ENCODE data around the gene CLCA1.

CLCA1 gene

GRCh38 chr1:86504137-86504479, 35.4 kb downstream of the CLCA1 start:
- DNase-seq (ENCODE audit: low spot score): no peak

- no peak for DNase-seq (ENCODE audit: low spot score)
Measured at GRCh38 chr1:86504895-86505563, 36.3 kb downstream of the CLCA1 start.

DNA sequence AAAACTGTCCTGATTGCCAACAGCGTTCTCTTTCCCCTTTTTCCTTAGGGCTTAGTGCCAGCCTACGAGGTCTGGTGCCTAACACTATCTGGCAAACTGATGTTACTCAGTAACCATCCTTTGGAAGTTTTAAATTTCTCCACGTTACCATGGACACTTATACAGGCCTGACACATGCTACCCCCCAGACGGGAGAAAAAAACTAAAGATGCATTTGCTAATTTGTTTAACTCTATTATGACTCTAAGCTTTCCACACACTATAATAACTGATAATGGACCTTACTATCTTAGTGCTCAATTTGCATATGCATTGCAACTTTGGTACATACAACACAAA, 36.8 kb downstream of the CLCA1 start:
- DNase-seq (ENCODE audit: low spot score): no peak

- DNase-seq (ENCODE audit: low spot score): peak; percentile 40
Measured at GRCh38 chr1:86507935-86508582, 39.3 kb downstream of the CLCA1 start.

DNA sequence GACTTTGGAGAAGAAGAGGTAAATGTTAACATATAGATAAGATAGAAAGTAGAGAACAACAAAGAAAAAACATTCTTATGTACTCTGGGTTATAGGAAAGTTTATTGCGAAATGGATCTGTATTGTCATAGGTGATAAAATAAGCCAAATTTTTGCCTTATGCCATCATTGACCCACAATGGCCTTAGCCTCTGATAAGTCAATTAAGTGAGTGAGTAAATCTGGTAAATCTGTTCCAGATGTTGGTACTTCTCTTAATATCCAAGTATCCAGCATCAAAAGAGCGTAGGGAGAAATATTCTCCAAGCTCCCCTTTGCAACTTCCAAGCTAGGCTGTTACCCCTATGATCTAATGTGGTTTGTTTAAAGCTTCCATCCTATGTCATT, 39.8 kb downstream of the CLCA1 start:
- no peak for DNase-seq (ENCODE audit: low spot score)

GRCh38 chr1:86515597-86515996, 46.9 kb downstream of the CLCA1 start:
- DNase-seq (ENCODE audit: low spot score): peak; percentile 47

DNA sequence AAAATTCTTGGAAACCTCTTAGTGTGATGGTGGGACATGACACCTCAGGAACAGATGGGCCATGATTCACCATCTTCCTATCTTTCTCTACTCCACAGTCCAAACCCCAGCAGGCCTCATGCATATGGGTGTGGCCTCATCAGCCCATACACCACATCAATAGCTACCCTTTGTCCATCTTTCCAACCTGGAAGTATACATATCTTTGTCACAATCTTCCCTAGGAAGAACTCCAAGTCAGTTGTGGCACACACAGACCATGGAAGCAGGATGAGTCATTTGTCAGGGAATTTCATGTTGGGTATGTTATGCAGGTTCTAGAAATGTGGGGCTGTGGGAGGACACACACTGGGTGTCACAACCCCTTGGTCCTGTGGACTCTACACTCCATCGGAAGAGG, 47.6 kb downstream of the CLCA1 start:
- DNase-seq (ENCODE audit: low spot score): no peak

DNA sequence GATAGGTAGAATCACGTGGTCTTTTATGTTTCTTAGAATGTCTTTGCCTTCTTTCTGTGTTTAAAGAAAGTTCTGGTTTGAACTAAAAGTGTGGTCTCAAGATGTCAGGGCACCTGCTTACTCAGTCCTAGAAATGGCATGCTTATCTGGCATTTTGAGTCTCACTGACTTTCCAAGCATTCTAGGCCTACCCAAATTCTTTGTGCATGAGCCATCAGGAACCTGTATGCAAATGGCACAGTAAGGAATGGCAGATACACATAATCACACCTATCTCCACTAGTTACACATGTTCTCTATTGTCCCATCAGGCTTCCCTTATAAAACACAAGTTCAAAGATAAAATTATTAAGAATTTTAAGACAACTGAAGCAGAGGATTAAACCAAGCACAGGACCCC, 48.6 kb downstream of the CLCA1 start:
- DNase-seq (ENCODE audit: low spot score): no peak

- DNase-seq (ENCODE audit: low spot score): no peak
Measured at GRCh38 chr1:86520789-86521521, 52.2 kb downstream of the CLCA1 start.

GRCh38 chr1:86521522-86521891, 52.8 kb downstream of the CLCA1 start:
- no peak for DNase-seq (ENCODE audit: low spot score)

GRCh38 chr1:86522240-86522639, 53.5 kb downstream of the CLCA1 start:
- no peak for DNase-seq (ENCODE audit: low spot score)

DNA sequence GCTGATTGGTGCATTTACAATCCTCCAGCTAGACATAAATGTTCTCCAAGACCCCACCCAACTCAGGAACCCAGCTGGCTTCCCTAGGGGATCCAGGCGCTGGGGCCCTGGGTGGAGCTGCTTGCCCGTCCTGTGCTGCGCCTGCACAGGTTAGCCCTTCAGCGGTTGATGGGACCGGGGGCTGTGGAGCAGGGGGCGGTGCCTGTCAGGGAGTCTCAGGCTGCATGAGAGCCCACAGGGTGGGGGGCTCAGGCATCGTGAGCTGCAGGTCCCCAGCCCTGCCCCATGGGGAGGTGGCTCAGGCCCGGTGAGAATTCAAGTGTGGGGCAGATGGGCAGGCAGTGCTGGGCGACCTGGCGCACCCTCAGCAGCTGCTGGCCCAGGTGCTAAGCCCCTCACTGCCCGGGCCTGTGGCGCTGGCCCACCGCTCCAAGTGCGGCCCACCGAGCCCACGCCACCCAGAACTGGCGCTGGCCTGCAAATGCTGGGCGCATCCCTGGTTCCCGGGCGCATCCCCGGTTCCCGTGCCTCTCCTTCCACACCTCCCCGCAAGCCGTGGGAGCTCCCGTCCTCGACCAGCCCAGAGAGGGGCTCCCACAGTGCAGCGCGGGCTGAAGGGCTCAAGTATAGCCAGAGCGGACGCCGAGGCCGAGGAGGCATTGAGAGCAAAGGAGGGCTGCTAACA, 55.1 kb downstream of the CLCA1 start:
- DNase-seq (ENCODE audit: low spot score): no peak

DNA sequence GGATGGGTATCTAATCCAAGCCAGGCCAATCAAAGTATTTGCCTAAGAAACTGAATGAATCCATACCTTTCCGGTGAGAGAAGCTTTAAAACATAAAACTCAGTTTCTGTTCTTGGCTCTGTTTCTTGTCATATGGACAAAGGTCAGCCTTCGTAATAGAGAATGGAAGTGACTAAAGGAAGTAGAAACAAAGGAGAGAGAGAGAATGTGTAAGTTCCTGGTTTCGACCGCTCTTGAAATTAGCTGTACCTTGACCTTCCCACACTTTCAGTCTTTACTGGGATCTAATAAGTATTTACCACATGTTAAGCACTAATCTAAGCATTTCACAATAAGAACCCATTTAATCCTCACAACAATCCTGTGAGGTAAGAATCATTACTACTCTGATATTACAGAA, 58.6 kb downstream of the CLCA1 start:
- no peak for DNase-seq (ENCODE audit: low spot score)

DNA sequence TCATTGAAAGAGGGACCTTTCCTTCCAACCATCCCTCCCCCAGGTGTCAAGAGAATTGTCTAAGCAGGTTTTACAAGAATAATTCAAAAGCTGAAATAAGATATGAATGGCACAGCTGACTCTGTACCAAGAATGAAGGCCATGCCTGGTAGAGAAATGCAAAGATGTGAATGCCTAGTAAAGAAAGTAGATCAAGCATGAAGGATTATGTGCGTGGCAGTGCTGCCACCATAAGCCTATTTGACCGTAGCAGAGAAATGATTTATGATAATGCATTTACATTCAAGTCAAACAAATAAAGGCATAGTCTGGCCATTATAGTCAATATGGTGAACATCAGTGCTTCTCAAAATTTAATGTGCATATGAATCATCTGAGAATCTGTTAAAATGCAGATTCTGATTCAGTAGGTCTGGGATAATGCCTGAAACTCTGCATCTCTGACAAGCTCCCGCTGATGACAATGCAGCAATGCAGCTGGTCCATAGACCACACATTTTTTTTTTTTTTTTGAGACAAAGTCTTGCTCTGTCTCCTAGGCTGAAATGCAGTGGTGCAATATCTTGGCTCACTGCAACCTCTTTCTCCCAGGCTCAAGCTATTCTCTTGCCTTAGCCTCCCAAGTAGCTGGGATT, 61.6 kb downstream of the CLCA1 start:
- DNase-seq (ENCODE audit: low spot score): no peak

DNA sequence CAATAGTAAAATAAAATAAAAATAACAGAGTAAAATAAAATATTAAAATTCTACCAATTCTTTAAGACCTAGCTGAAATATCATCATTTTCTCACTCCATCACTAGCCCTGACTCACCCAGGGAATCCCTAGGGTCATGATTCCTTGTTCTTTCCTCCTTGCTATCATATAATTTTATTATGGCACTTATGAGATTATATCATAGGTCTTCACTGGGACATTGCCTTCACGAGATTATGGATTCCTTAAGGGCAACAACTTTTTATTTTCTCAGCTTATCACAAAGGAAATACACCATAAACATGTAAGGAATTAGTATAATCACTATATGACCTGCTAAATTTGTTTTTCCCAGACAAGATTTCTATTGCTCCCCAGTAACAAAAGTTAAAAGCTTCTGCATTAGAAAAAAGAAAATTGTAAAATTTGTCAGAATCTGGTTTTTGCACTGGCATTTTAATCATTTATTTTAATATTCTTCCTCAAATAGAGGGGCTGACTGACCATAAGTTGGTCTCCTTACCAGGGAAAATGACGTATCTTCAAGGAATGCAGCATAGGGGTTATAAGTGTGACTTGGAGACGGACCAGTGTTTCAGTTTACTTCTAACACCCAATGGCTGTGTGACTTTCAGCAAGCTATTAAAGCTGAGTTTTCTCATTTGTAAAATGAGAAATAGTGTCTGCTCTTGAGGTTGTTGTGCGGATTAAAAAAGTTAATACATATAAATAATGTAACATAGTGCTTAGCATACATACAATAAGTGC, 69.4 kb downstream of the CLCA1 start:
- DNase-seq (ENCODE audit: low spot score): no peak

GRCh38 chr1:86538775-86539174, 70.0 kb downstream of the CLCA1 start:
- no peak for DNase-seq (ENCODE audit: low spot score)

DNA sequence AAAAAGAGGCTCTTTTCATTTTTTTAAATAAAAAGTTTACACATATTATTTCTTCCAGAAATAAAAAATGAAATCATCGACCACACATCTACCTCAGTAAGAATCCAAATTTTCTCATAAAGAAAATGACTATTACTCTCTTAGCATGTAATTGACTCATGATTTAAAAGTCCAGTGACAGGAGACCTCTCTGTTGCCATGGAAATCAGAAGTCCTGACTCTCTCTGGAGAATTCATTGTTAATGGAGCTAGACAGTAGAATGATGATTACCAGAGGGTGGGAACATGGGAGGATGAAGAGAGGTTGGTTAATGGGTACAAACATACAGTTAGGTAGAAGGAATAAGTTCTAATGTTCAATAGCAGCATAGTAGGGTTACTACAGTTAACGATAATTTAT, 73.1 kb downstream of the CLCA1 start:
- no peak for DNase-seq (ENCODE audit: low spot score)

GRCh38 chr1:86542631-86543030, 73.9 kb downstream of the CLCA1 start:
- no peak for DNase-seq (ENCODE audit: low spot score)

DNA sequence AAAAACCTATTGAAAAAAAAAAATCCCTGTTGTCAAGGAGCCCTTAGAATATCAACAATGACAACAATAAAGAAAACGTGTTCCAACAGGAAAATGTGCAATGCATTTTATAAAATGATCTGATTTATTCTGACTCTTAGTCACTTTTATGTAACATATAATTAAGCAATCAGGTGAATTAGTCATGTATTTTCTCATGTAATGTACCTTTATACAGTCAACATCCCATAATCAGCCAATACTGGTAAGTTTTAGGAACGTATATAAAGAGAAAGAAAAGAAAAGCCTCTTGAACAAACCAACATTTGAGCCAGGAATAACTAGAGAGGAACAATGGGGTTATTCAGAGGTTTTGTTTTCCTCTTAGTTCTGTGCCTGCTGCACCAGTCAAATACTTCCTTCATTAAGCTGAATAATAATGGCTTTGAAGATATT, 78.1 kb downstream of the CLCA1 start, which contains the start of gene CLCA4:
TSS of gene CLCA4 (plus strand) at position 292 of the 435 bp plus-strand sequence. CDS start at position 334, 42 bp downstream.
- no peak for DNase-seq (ENCODE audit: low spot score)

DNA sequence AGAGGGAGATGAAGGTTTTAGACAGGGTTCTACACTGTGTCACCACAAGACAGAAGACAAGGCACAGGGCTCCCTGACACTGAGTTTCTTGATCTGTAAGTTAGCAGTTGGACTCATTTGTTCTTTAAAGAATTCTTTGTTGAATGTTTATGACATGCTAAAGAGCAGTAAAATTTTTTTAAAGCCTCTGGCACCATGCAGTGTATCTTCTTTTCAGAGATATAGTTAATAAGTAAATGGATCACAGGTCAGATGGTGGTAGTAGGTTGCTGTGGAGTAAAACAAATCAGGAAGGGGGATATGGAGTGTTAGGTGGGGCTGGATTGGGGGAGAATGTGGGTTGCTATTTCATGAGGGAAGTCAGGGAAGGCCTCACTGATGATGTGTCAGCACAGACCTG, 80.1 kb downstream of the CLCA1 start:
- no peak for DNase-seq (ENCODE audit: low spot score)
